Suprapubic skin (tissue), 4 donors: ENCODE results near the gene BCL11A.

Experiments
- EP300 ChIP-seq: sonication (generic); formaldehyde crosslinking; IDR thresholded peaks from one replicate; pipeline ENCODE4 v1.6.1; 2017; ENCODE audit warnings: antibody characterized with exemption
- POLR2A ChIP-seq, 2 donors: fragments of 450-650 bp; IDR thresholded peaks; one replicate each; pipeline ENCODE4 v1.6.1; 2017; ENCODE audit warnings: antibody characterized with exemption in 2 of 2, mild to moderate bottlenecking in 2 of 2, moderate library complexity in 2 of 2
- POLR2AphosphoS5 ChIP-seq, 3 donors: sonication (generic); formaldehyde crosslinking; IDR thresholded peaks; one replicate each; pipeline ENCODE4 v1.6.1; 2017; ENCODE audit warnings: antibody characterized with exemption in 3 of 3
- TF ChIP-seq, protein P1 (sequence below), 2 donors: fragments of 200-600 bp in 1 of 2; fragments of 450-650 bp in 1 of 2; sonication (generic) in 1 of 2; IDR thresholded peaks; one replicate each; pipeline ENCODE4 v1.5.1; 2016 to 2019; ENCODE audit warnings: antibody characterized with exemption in 2 of 2, mild to moderate bottlenecking in 1 of 2, moderate library complexity in 1 of 2

DNA sequence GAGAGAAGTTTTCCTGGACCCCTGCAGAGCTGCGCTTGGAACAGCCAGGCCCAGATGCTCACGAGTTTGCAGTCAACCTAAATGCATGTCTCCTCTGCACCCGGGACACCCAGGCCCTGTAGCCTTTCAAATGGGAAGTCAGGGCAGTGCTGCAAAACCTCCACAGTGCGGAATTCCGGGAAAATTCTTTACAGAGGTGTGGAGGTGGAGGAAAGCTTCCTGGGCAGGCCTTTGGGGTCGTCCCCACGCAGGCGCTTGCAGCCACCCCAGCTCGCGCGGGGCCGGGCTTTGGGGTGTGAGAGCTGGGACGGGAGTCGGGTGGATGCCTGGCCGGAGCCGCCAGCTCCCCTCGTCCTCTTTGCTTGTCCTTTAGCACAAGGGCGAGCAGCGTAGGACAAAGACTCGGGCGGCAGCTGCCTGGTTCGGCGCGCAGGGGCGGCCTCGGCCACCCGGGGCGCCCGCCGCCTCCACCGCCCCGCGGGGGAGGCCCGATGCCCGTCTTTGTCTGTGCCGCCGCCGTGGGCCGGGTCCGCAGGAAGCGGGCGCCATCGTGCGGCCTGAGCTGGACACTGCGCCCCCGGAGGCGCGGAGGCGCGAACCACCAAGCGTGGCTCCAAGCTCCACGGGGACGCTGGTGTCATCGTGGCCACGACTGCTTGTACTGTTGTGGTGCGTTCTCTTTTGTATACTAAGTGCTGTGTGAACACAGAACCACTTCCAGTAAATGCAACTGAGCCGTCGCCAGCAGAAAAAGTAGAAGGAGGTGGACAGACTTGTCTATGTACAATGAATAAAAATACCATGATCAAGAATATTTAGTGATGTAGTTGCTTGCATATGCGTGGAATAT is 28.2 kb upstream of the BCL11A start:
- TF ChIP-seq, protein P1, sequence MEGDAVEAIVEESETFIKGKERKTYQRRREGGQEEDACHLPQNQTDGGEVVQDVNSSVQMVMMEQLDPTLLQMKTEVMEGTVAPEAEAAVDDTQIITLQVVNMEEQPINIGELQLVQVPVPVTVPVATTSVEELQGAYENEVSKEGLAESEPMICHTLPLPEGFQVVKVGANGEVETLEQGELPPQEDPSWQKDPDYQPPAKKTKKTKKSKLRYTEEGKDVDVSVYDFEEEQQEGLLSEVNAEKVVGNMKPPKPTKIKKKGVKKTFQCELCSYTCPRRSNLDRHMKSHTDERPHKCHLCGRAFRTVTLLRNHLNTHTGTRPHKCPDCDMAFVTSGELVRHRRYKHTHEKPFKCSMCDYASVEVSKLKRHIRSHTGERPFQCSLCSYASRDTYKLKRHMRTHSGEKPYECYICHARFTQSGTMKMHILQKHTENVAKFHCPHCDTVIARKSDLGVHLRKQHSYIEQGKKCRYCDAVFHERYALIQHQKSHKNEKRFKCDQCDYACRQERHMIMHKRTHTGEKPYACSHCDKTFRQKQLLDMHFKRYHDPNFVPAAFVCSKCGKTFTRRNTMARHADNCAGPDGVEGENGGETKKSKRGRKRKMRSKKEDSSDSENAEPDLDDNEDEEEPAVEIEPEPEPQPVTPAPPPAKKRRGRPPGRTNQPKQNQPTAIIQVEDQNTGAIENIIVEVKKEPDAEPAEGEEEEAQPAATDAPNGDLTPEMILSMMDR (IDR thresholded peaks at IDR 0.05): peak; percentile 63 to 97
- TF ChIP-seq POLR2A (IDR thresholded peaks at IDR 0.05): no peak
- no peak for TF ChIP-seq EP300
- no peak for TF ChIP-seq POLR2AphosphoS5 (IDR thresholded peaks at IDR 0.05)
